ENCODE data around the gene CCDC57. TPM values are rescaled to one million over a fixed set of nuclear protein-coding genes. Genes with fewer than 3 reads are reported as not detected.
"Not testable (repeated sequence)": the region's sequence is repeated elsewhere in the genome, so short reads cannot be mapped to it uniquely, and the experiment has no call there.

CCDC57 gene
- polyA plus RNA-seq, 3 donors: 17.1 to 43.8 (median 20.1) TPM

- no peaks in the 10 kb centered on the region for H3K9me3 ChIP-seq (replicated peaks in 1 of 2; ENCODE audit: control insufficient read depth in 1 of 2, insufficient read depth in 1 of 2, low read length in 2 of 2)
- Mint-ChIP-seq H3K9me3 (no peaks in the 10 kb centered on the region), H3K27me3 (ENCODE audit: low read depth in 3 of 3) (peaks cover 0 to 3% (median 0%) of the 10 kb centered on the region in 3 donors), H3K4me3 (no peak overlapping the region), H3K27ac (no peak overlapping the region), H3K4me1 (no peaks in the 10 kb centered on the region), H3K36me3 (peaks cover 20 to 29% of the 10 kb centered on the region in 2 donors)
- peaks cover 2% of the 10 kb centered on the region in 2 donors for H3K4me1 ChIP-seq (ENCODE audit: control insufficient read depth in 1 of 2, insufficient read depth in 2 of 2, low read length in 2 of 2)
- DNase-seq: no peak
- no peaks in the 10 kb centered on the region for H3K27me3 ChIP-seq (ENCODE audit: control insufficient read depth in 2 of 2, insufficient read depth in 2 of 2, low read length in 2 of 2)
- intact Hi-C loops (cut with micrococcal nuclease): no loop called here
- no peak overlapping the region for H3K4me2 ChIP-seq (replicated peaks; ENCODE audit: extremely low read depth, low read length, poor library complexity, severe bottlenecking)
- WGBS (ENCODE audit: insufficient coverage): 74% methylated on average over 3 of the region's 4 CpGs
- no peak for TF ChIP-seq CTCF (IDR thresholded peaks at IDR 0.05)
- H3K27ac ChIP-seq (ENCODE audit: low read depth in 1 of 2, low read length in 2 of 2): no peak overlapping the region
- H3K4me3 ChIP-seq (replicated peaks in 1 of 3; ENCODE audit: low read depth in 2 of 3, low read length in 3 of 3): no peak overlapping the region
- H2AFZ ChIP-seq (ENCODE audit: insufficient read depth, low read depth, low read length, poor library complexity, severe bottlenecking): no peak overlapping the region
- H3K79me2 ChIP-seq (ENCODE audit: insufficient read depth, low read length): no peaks in the 10 kb centered on the region
- no peak overlapping the region for H3K9ac ChIP-seq (ENCODE audit: insufficient read depth, low read length, poor library complexity, severe bottlenecking)
- peaks cover 2% of the 10 kb centered on the region in 2 donors for H3K36me3 ChIP-seq (replicated peaks in 1 of 2; ENCODE audit: control insufficient read depth in 1 of 2, insufficient read depth in 2 of 2, low read length in 2 of 2)
- H4K20me1 ChIP-seq (ENCODE audit: insufficient read depth, low read length): no peaks in the 10 kb centered on the region
Measured at GRCh38 chr17:82175951-82176350, 36.7 kb downstream of the CCDC57 start.

- no peak for DNase-seq
- H3K27me3 Mint-ChIP-seq (ENCODE audit: low read depth in 3 of 3): peaks cover 0 to 3% (median 0%) of the 10 kb centered on the region in 3 donors
- peaks cover 0 to 2% of the 10 kb centered on the region in 2 donors for H3K36me3 ChIP-seq (replicated peaks in 1 of 2; ENCODE audit: control insufficient read depth in 1 of 2, insufficient read depth in 2 of 2, low read length in 2 of 2)
- no peak overlapping the region for H3K27ac Mint-ChIP-seq
- 99% methylated on average over 9 of the region's 10 CpGs for WGBS (ENCODE audit: insufficient coverage)
- no peak for TF ChIP-seq CTCF (IDR thresholded peaks at IDR 0.05)
- H3K4me1 ChIP-seq (ENCODE audit: control insufficient read depth in 1 of 2, insufficient read depth in 2 of 2, low read length in 2 of 2): peaks cover 9 to 10% of the 10 kb centered on the region in 2 donors
- H3K27me3 ChIP-seq (ENCODE audit: control insufficient read depth in 2 of 2, insufficient read depth in 2 of 2, low read length in 2 of 2): no peaks in the 10 kb centered on the region
- intact Hi-C loops (cut with micrococcal nuclease): no loop called here
- no peak overlapping the region for H3K27ac ChIP-seq (ENCODE audit: low read depth in 1 of 2, low read length in 2 of 2)
- H3K4me1 Mint-ChIP-seq: peaks cover 7% of the 10 kb centered on the region
- H3K36me3 Mint-ChIP-seq: peaks cover 16 to 28% of the 10 kb centered on the region in 2 donors
- no peaks in the 10 kb centered on the region for H4K20me1 ChIP-seq (ENCODE audit: insufficient read depth, low read length)
- no peak overlapping the region for H3K9ac ChIP-seq (ENCODE audit: insufficient read depth, low read length, poor library complexity, severe bottlenecking)
- H3K4me2 ChIP-seq (replicated peaks; ENCODE audit: extremely low read depth, low read length, poor library complexity, severe bottlenecking): no peak overlapping the region
- no peak overlapping the region for H3K4me3 ChIP-seq (replicated peaks in 1 of 3; ENCODE audit: low read depth in 2 of 3, low read length in 3 of 3)
- no peak overlapping the region for H3K4me3 Mint-ChIP-seq
- H2AFZ ChIP-seq (ENCODE audit: insufficient read depth, low read depth, low read length, poor library complexity, severe bottlenecking): no peak overlapping the region
- H3K9me3 Mint-ChIP-seq: no peaks in the 10 kb centered on the region
- H3K9me3 ChIP-seq (replicated peaks in 1 of 2; ENCODE audit: control insufficient read depth in 1 of 2, insufficient read depth in 1 of 2, low read length in 2 of 2): no peaks in the 10 kb centered on the region
- H3K79me2 ChIP-seq (ENCODE audit: insufficient read depth, low read length): no peaks in the 10 kb centered on the region
Measured at GRCh38 chr17:82175201-82175600, 37.4 kb downstream of the CCDC57 start.

GRCh38 chr17:82174042-82174857 lies 38.4 kb downstream of the CCDC57 start:
- peaks cover 15 to 17% of the 10 kb centered on the region in 2 donors for H3K4me1 ChIP-seq (ENCODE audit: control insufficient read depth in 1 of 2, insufficient read depth in 2 of 2, low read length in 2 of 2)
- H3K4me2 ChIP-seq (replicated peaks; ENCODE audit: extremely low read depth, low read length, poor library complexity, severe bottlenecking); H3K9me3 ChIP-seq (replicated peaks in 1 of 2; ENCODE audit: control insufficient read depth in 1 of 2, insufficient read depth in 1 of 2, low read length in 2 of 2); H3K9ac ChIP-seq (ENCODE audit: insufficient read depth, low read length, poor library complexity, severe bottlenecking); intact Hi-C loops (cut with micrococcal nuclease); H4K20me1 ChIP-seq (ENCODE audit: insufficient read depth, low read length); H3K9me3 Mint-ChIP-seq; H3K36me3 ChIP-seq (replicated peaks in 1 of 2; ENCODE audit: control insufficient read depth in 1 of 2, insufficient read depth in 2 of 2, low read length in 2 of 2); H3K27ac ChIP-seq (ENCODE audit: low read depth in 1 of 2, low read length in 2 of 2); H3K27me3 Mint-ChIP-seq (ENCODE audit: low read depth in 3 of 3); H3K4me3 ChIP-seq (replicated peaks in 1 of 3; ENCODE audit: low read depth in 2 of 3, low read length in 3 of 3); H3K79me2 ChIP-seq (ENCODE audit: insufficient read depth, low read length); H2AFZ ChIP-seq (ENCODE audit: insufficient read depth, low read depth, low read length, poor library complexity, severe bottlenecking); H3K27me3 ChIP-seq (ENCODE audit: control insufficient read depth in 2 of 2, insufficient read depth in 2 of 2, low read length in 2 of 2); DNase-seq: not testable (repeated sequence)
- WGBS (ENCODE audit: insufficient coverage): 85% methylated on average over 12 of the region's 17 CpGs
- Mint-ChIP-seq H3K36me3 (peaks cover 15 to 28% of the 10 kb centered on the region in 2 donors), H3K4me1 (peaks cover 15% of the 10 kb centered on the region), H3K4me3 (peak overlapping the region in 1 of 2 donors; percentile 0), H3K27ac (peak overlapping the region in 1 of 7 donors; percentile 42)

All from CD14-positive monocyte (primary cell).